WTC11 (cell line): ENCODE data around the gene MEA1. TPM values are rescaled to one million over a fixed set of nuclear protein-coding genes. Genes with fewer than 3 reads are reported as not detected.

Experiments used
- ATAC-seq: fragments of 200-7000 bp; cut with Tn5 transposase; 2 replicates; pipeline ENCODE4 v1.10.0; 2021; ENCODE audit warnings: mild to moderate bottlenecking, moderate library complexity
- CTCF ChIA-PET: fragments of 300-600 bp; sonication (Branson Sonifier 250); formaldehyde crosslinking; loops from one replicate; lab custom pipeline; 2021; ENCODE audit warnings: antibody characterized with exemption; lab: Charles Lee
- POLR2A ChIA-PET: fragments of 350-600 bp; sonication (Branson Sonifier 250); formaldehyde crosslinking; loops from one replicate; lab custom pipeline; 2021; ENCODE audit warnings: antibody characterized with exemption; lab: Charles Lee
- DNase-seq: peaks from one replicate; pipeline ENCODE4 v3.0.0; 2021; ENCODE audit warnings: low spot score
- H3K27ac Mint-ChIP-seq: 2 replicates; pipeline ENCODE4 v1.8.0; 2021; ENCODE audit warnings: mixed read lengths
- H3K27me3 Mint-ChIP-seq: 2 replicates; pipeline ENCODE4 v1.8.0; 2021; ENCODE audit warnings: low read depth, mild to moderate bottlenecking, moderate library complexity, mixed read lengths
- H3K36me3 Mint-ChIP-seq: 2 replicates; pipeline ENCODE4 v1.8.0; 2021; ENCODE audit warnings: mixed read lengths
- H3K4me1 Mint-ChIP-seq: 2 replicates; pipeline ENCODE4 v1.8.0; 2022; ENCODE audit warnings: mixed read lengths
- H3K4me3 Mint-ChIP-seq: 2 replicates; pipeline ENCODE4 v1.8.0; 2021; ENCODE audit warnings: mild to moderate bottlenecking, moderate library complexity, mixed read lengths
- H3K9me3 Mint-ChIP-seq: 2 replicates; pipeline ENCODE4 v1.8.0; 2021; ENCODE audit warnings: mixed read lengths
- ATF3 ChIP-seq: sonication (generic); formaldehyde crosslinking; conservative IDR thresholded peaks from 2 replicates; pipeline ENCODE4 v1.8.1; 2022; ENCODE audit warnings: mild to moderate bottlenecking, missing genetic modification reagents
- E2F4 ChIP-seq: sonication (generic); formaldehyde crosslinking; IDR thresholded peaks from 2 replicates; pipeline ENCODE4 v1.8.1; 2022; ENCODE audit warnings: low read depth, mild to moderate bottlenecking, moderate library complexity, missing genetic modification reagents, borderline replicate concordance
- FOXP4 ChIP-seq: sonication (generic); formaldehyde crosslinking; IDR thresholded peaks from 2 replicates; pipeline ENCODE4 v1.8.0; 2022; ENCODE audit warnings: mild to moderate bottlenecking, missing genetic modification reagents
- GTF2I ChIP-seq: fragments of 250-450 bp; sonication (Bioruptor Pico); conservative IDR thresholded peaks from 2 replicates; pipeline ENCODE4 v1.4.0; 2021; ENCODE audit warnings: mild to moderate bottlenecking
- IRF2 ChIP-seq: sonication (generic); formaldehyde crosslinking; IDR thresholded peaks from 2 replicates; pipeline ENCODE4 v1.8.0; 2022; ENCODE audit warnings: low read depth, missing genetic modification reagents, borderline replicate concordance
- NR3C1 ChIP-seq: sonication (generic); formaldehyde crosslinking; conservative IDR thresholded peaks from 2 replicates; pipeline ENCODE4 v1.8.1; 2023; ENCODE audit warnings: low read depth, mild to moderate bottlenecking, missing genetic modification reagents
- PRRX2 ChIP-seq: fragments of 250-450 bp; sonication (Bioruptor Pico); IDR thresholded peaks from 2 replicates; pipeline ENCODE4 v1.8.0; 2021; ENCODE audit warnings: mild to moderate bottlenecking
- RELA ChIP-seq: sonication (generic); formaldehyde crosslinking; IDR thresholded peaks from 2 replicates; pipeline ENCODE4 v1.8.1; 2022; ENCODE audit warnings: missing genetic modification reagents, mild to moderate bottlenecking, borderline replicate concordance
- SMAD3 ChIP-seq: sonication (generic); formaldehyde crosslinking; IDR thresholded peaks from 2 replicates; pipeline ENCODE4 v1.8.0; 2022; ENCODE audit warnings: missing genetic modification reagents, mild to moderate bottlenecking, borderline replicate concordance
- TEAD1 ChIP-seq: sonication (generic); formaldehyde crosslinking; IDR thresholded peaks from 2 replicates; pipeline ENCODE4 v1.8.0; 2022; ENCODE audit warnings: mild to moderate bottlenecking, missing genetic modification reagents
- ZBTB21 ChIP-seq: sonication (generic); formaldehyde crosslinking; IDR thresholded peaks from 2 replicates; pipeline ENCODE4 v1.8.1; 2023; ENCODE audit warnings: mild to moderate bottlenecking, missing genetic modification reagents, borderline replicate concordance
- ZBTB43 ChIP-seq: sonication (generic); formaldehyde crosslinking; IDR thresholded peaks from 2 replicates; pipeline ENCODE4 v1.8.1; 2023; ENCODE audit warnings: mild to moderate bottlenecking, missing genetic modification reagents
- ZMAT4 ChIP-seq: fragments of 250-450 bp; sonication (Bioruptor Pico); IDR thresholded peaks from 2 replicates; pipeline ENCODE4 v1.9.0; 2021; ENCODE audit warnings: mild to moderate bottlenecking
- ZNF121 ChIP-seq: sonication (generic); formaldehyde crosslinking; IDR thresholded peaks from 2 replicates; pipeline ENCODE4 v1.8.0; 2023; ENCODE audit warnings: missing genetic modification reagents
- ZNF425 ChIP-seq: fragments of 250-450 bp; sonication (Bioruptor Pico); conservative IDR thresholded peaks from 2 replicates; pipeline ENCODE4 v1.9.0; 2021; ENCODE audit warnings: mild to moderate bottlenecking
- ZNF512 ChIP-seq: sonication (generic); formaldehyde crosslinking; IDR thresholded peaks from 2 replicates; pipeline ENCODE4 v1.8.1; 2022; ENCODE audit warnings: missing genetic modification reagents, borderline replicate concordance
- ZNF532 ChIP-seq: fragments of 250-450 bp; sonication (Bioruptor Pico); IDR thresholded peaks from 2 replicates; pipeline ENCODE4 v1.9.0; 2021; ENCODE audit warnings: mild to moderate bottlenecking, borderline replicate concordance
- total RNA-seq: library from RNA; stranded (reverse); gene quantifications from 3 replicates; pipeline ENCODE4 v1.2.3, GENCODE V29; 2021

MEA1 gene
- total RNA-seq, 1 experiment from 2014 or later: 85.0 TPM

- DNase-seq (no peak), ATAC-seq (no peak)
- ChIA-PET POLR2A (no interaction called here), CTCF (no interaction called here)
- TF ChIP-seq ZBTB43 (CRISPR knock-in tag) (no peak), ZNF532 (CRISPR knock-in tag) (no peak), TEAD1 (CRISPR knock-in tag) (no peak)
- no peak overlapping the region for H3K27ac Mint-ChIP-seq
- H3K4me1 Mint-ChIP-seq: no peaks in the 10 kb centered on the region
- H3K4me3 Mint-ChIP-seq: no peak overlapping the region
- H3K27me3 Mint-ChIP-seq: no peaks in the 10 kb centered on the region
- no peaks in the 10 kb centered on the region for H3K9me3 Mint-ChIP-seq
- H3K36me3 Mint-ChIP-seq: peaks cover 46% of the 10 kb centered on the region
Measured at GRCh38 chr6:43037706-43038105, 24.0 kb upstream of the MEA1 start.

GRCh38 chr6:43037197-43037596, 23.5 kb upstream of the MEA1 start:
- CTCF ChIA-PET: interaction anchor here (0.5 kb wide), 1 partner anchor 155 kb away, joined by 4 read pairs; no protein-coding TSS in a partner anchor
- Mint-ChIP-seq H3K27ac (no peak overlapping the region), H3K4me1 (no peaks in the 10 kb centered on the region), H3K36me3 (peaks cover 44% of the 10 kb centered on the region), H3K4me3 (no peak overlapping the region), H3K27me3 (no peaks in the 10 kb centered on the region), H3K9me3 (no peaks in the 10 kb centered on the region)
- DNase-seq (no peak), ATAC-seq (peak; percentile 65; the same call in 1 of the 2 replicates)
- POLR2A ChIA-PET: no interaction called here
- no peak for TF ChIP-seq ZNF121 (CRISPR knock-in tag)
- TF ChIP-seq ZNF425 (CRISPR knock-in tag): no peak
- TF ChIP-seq NR3C1 (CRISPR knock-in tag): no peak
- no peak for TF ChIP-seq SMAD3 (CRISPR knock-in tag)
- no peak for TF ChIP-seq ZNF512 (CRISPR knock-in tag)
- no peak for TF ChIP-seq ATF3 (CRISPR knock-in tag)
- TF ChIP-seq ZMAT4 (CRISPR knock-in tag): no peak
- no peak for TF ChIP-seq ZBTB21 (CRISPR knock-in tag)
- no peak for TF ChIP-seq GTF2I (CRISPR knock-in tag)
- TF ChIP-seq IRF2: no peak
- TF ChIP-seq E2F4: no peak
- TF ChIP-seq RELA (CRISPR knock-in tag): no peak
- TF ChIP-seq FOXP4 (CRISPR knock-in tag): no peak
- no peak for TF ChIP-seq PRRX2 (CRISPR knock-in tag)
